Measurements from ENCODE around the gene WSB1.

DNA sequence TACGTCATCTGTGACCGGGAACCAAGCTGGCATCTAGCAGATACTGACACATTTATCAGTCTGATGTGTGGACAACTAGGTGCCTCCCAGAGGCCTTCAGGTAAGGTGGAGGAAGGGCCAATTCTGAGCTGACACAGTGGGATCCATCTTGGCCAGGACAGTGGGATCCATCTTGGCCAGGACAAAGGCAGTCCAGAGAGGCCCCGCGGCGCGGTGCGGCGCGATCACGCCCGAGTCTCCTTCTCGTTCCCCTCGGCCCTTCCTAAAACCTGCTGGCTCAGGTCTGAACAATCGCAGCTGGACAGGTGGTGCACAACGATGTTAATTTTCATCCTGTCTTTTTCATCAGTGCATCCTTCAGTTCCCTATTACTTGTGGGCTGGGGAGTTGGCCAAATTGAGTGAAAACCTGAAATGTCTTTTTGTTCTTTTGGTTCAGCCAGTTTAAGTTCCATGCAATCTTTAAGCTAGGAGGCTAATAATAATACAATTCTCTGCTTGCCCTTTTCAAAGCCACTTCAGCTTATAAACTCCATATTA is 486 bp upstream of the WSB1 start:
- no peak for TF ChIP-seq POLR2A (IDR thresholded peaks at IDR 0.05; ENCODE audit: low read depth, low read length)
- TF ChIP-seq POLR2AphosphoS5 (IDR thresholded peaks at IDR 0.05; ENCODE audit: low read depth, low read length): no peak
